ENCODE data around the gene BRME1.

The BRME1 gene

GRCh38 chr19:13887018-13887436, 18.9 kb downstream of the BRME1 start:
- no peak overlapping the region for H3K4me3 ChIP-seq (ENCODE audit: low read length, poor library complexity, severe bottlenecking)
- no peaks in the 10 kb centered on the region for H3K27me3 ChIP-seq (ENCODE audit: insufficient read depth, low read length, poor library complexity, severe bottlenecking)
- no peak overlapping the region for H3K9ac ChIP-seq (ENCODE audit: low read depth, low read length, poor library complexity, severe bottlenecking)
- H3K4me1 ChIP-seq (ENCODE audit: insufficient read depth, low read length, poor library complexity, severe bottlenecking) = peaks cover 20% of the 10 kb centered on the region
- no peak for TF ChIP-seq CTCF (conservative IDR thresholded peaks at IDR 0.05; ENCODE audit: low read length)
- no peak for TF ChIP-seq EZH2phosphoT487 (IDR thresholded peaks at IDR 0.05; ENCODE audit: borderline replicate concordance)
- H3K9me3 ChIP-seq (ENCODE audit: insufficient read depth, low read depth, low read length) = no peaks in the 10 kb centered on the region
- H3F3A ChIP-seq (ENCODE audit: low read depth) = no peaks in the 10 kb centered on the region
- H3K4me2 ChIP-seq (ENCODE audit: low read depth, low read length, poor library complexity, severe bottlenecking) = no peak overlapping the region
- no peak overlapping the region for H2AFZ ChIP-seq (ENCODE audit: low read length)
- no peaks in the 10 kb centered on the region for H4K20me1 ChIP-seq (ENCODE audit: insufficient read depth, low read length, poor library complexity, severe bottlenecking)
- H3K79me2 ChIP-seq (ENCODE audit: insufficient read depth, low read length) = no peaks in the 10 kb centered on the region
- peaks cover 12% of the 10 kb centered on the region; the same call in 1 of the 2 replicates for H3K36me3 ChIP-seq (ENCODE audit: insufficient read depth, low read length)
- no peaks in the 10 kb centered on the region for H3K9me2 ChIP-seq (replicated peaks; ENCODE audit: low read depth, low read length)

GRCh38 chr19:13885826-13886365, 20.0 kb downstream of the BRME1 start:
- no peak overlapping the region for H2AFZ ChIP-seq (ENCODE audit: low read length)
- no peaks in the 10 kb centered on the region for H3K9me2 ChIP-seq (replicated peaks; ENCODE audit: low read depth, low read length)
- no peak overlapping the region for H3K9ac ChIP-seq (ENCODE audit: low read depth, low read length, poor library complexity, severe bottlenecking)
- no peaks in the 10 kb centered on the region for H3F3A ChIP-seq (ENCODE audit: low read depth)
- H3K9me3 ChIP-seq (ENCODE audit: insufficient read depth, low read depth, low read length) = no peaks in the 10 kb centered on the region
- H4K20me1 ChIP-seq (ENCODE audit: insufficient read depth, low read length, poor library complexity, severe bottlenecking) = no peaks in the 10 kb centered on the region
- TF ChIP-seq CTCF (conservative IDR thresholded peaks at IDR 0.05; ENCODE audit: low read length) (no peak), EZH2phosphoT487 (IDR thresholded peaks at IDR 0.05; ENCODE audit: borderline replicate concordance) (no peak)
- H3K36me3 ChIP-seq (ENCODE audit: insufficient read depth, low read length) = peaks cover 12% of the 10 kb centered on the region; the same call in 1 of the 2 replicates
- peaks cover 31% of the 10 kb centered on the region for H3K4me1 ChIP-seq (ENCODE audit: insufficient read depth, low read length, poor library complexity, severe bottlenecking)
- H3K4me2 ChIP-seq (ENCODE audit: low read depth, low read length, poor library complexity, severe bottlenecking) = no peak overlapping the region
- no peak overlapping the region for H3K4me3 ChIP-seq (ENCODE audit: low read length, poor library complexity, severe bottlenecking)
- H3K79me2 ChIP-seq (ENCODE audit: insufficient read depth, low read length) = no peaks in the 10 kb centered on the region
- H3K27me3 ChIP-seq (ENCODE audit: insufficient read depth, low read length, poor library complexity, severe bottlenecking) = no peaks in the 10 kb centered on the region

DNA sequence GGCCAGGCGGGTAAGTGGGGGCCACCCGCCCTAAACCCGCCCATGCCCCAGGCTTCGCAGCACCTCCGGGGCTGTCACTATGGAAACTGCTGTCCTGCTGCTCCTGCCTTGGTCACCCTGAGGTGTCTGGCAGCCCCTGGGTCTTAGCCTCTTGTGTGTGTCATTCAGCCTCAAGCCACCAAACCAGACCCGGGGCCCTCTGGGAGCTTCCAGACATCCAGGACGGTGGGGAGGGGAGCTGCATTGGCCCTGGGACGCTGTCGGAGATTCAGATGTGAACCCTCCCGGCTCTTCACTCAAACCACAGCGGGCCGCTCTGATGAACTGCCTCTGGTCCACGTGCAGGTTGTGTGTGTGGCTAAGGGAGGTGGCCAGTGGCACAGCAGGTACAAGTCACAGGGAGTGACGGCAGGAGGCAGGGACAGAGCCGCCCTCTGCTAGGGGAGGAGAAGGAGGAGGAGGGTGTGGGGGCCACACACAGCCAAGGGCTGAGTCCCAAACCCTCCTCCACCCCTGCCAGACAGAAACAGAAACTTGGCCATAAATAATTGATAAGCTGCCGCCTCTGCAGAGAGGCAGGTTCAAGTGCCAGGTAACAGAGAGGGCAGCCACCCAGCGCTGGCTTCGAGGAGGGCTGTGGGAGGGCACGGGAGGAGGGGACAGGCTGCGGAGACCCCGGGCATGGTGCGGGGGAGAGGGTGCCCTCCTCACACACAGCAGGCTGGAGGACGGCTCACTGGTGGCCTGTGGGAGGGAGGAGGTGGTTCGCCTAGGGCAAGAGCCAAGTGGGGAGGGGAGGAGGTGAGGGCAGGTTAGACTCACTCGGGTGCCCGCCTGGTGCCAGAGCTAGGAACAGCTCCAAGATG, 21.0 kb downstream of the BRME1 start:
- no peak overlapping the region for H3K9ac ChIP-seq (ENCODE audit: low read depth, low read length, poor library complexity, severe bottlenecking)
- H4K20me1 ChIP-seq (ENCODE audit: insufficient read depth, low read length, poor library complexity, severe bottlenecking) = no peaks in the 10 kb centered on the region
- H3K9me3 ChIP-seq (ENCODE audit: insufficient read depth, low read depth, low read length) = no peaks in the 10 kb centered on the region
- H2AFZ ChIP-seq (ENCODE audit: low read length) = no peak overlapping the region
- no peaks in the 10 kb centered on the region for H3K27me3 ChIP-seq (ENCODE audit: insufficient read depth, low read length, poor library complexity, severe bottlenecking)
- TF ChIP-seq CTCF (conservative IDR thresholded peaks at IDR 0.05; ENCODE audit: low read length) (no peak), EZH2phosphoT487 (IDR thresholded peaks at IDR 0.05; ENCODE audit: borderline replicate concordance) (no peak)
- H3F3A ChIP-seq (ENCODE audit: low read depth) = no peaks in the 10 kb centered on the region
- H3K36me3 ChIP-seq (ENCODE audit: insufficient read depth, low read length) = peaks cover 8% of the 10 kb centered on the region; the same call in 1 of the 2 replicates
- no peak overlapping the region for H3K4me3 ChIP-seq (ENCODE audit: low read length, poor library complexity, severe bottlenecking)
- peaks cover 38% of the 10 kb centered on the region for H3K4me1 ChIP-seq (ENCODE audit: insufficient read depth, low read length, poor library complexity, severe bottlenecking)
- H3K9me2 ChIP-seq (replicated peaks; ENCODE audit: low read depth, low read length) = no peaks in the 10 kb centered on the region
- H3K4me2 ChIP-seq (ENCODE audit: low read depth, low read length, poor library complexity, severe bottlenecking) = no peak overlapping the region
- H3K79me2 ChIP-seq (ENCODE audit: insufficient read depth, low read length) = no peaks in the 10 kb centered on the region; the same call in 1 of the 2 replicates

All from Loucy (cell line).